Measurements from ENCODE around the gene MUS81.

DNA sequence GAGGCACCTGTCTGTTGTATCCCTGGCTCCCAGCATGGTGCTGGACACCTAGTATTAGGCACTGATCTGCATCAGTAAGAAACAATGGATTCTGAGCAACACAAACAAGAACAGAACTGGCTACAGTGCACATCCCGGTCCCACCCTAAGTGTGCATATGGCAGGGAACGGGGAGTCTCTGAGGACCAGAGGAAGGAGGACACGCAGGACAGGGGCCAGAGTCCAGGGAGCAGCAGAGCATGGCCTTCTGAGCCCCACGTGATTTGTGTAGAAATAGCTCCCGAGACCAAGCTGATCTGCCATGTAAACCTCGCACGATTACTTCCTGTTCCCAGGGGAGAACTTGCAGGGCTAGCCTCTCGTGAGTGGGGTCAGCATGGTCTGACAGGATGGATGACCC is 39.1 kb upstream of the MUS81 start:
- TF ChIP-seq, protein P1, sequence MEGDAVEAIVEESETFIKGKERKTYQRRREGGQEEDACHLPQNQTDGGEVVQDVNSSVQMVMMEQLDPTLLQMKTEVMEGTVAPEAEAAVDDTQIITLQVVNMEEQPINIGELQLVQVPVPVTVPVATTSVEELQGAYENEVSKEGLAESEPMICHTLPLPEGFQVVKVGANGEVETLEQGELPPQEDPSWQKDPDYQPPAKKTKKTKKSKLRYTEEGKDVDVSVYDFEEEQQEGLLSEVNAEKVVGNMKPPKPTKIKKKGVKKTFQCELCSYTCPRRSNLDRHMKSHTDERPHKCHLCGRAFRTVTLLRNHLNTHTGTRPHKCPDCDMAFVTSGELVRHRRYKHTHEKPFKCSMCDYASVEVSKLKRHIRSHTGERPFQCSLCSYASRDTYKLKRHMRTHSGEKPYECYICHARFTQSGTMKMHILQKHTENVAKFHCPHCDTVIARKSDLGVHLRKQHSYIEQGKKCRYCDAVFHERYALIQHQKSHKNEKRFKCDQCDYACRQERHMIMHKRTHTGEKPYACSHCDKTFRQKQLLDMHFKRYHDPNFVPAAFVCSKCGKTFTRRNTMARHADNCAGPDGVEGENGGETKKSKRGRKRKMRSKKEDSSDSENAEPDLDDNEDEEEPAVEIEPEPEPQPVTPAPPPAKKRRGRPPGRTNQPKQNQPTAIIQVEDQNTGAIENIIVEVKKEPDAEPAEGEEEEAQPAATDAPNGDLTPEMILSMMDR (IDR thresholded peaks at IDR 0.05): no peak
- TF ChIP-seq POLR2A (IDR thresholded peaks at IDR 0.05): no peak
- TF ChIP-seq EP300 (IDR thresholded peaks at IDR 0.05): no peak

Data from tibial nerve (tissue), 4 donors.